GM18498 (cell line): ENCODE results near the gene ZNF618.
"Not testable (repeated sequence)": the region's sequence is repeated elsewhere in the genome, so short reads cannot be mapped to it uniquely, and the experiment has no call there.

Experiments
- ATAC-seq: cut with Tn5 transposase; IDR thresholded peaks from one replicate; pipeline ENCODE4 v1.9.1; 2021; ENCODE audit warnings: mild to moderate bottlenecking, moderate library complexity; ENCODE audit not compliant: unreplicated experiment

ZNF618 gene

DNA sequence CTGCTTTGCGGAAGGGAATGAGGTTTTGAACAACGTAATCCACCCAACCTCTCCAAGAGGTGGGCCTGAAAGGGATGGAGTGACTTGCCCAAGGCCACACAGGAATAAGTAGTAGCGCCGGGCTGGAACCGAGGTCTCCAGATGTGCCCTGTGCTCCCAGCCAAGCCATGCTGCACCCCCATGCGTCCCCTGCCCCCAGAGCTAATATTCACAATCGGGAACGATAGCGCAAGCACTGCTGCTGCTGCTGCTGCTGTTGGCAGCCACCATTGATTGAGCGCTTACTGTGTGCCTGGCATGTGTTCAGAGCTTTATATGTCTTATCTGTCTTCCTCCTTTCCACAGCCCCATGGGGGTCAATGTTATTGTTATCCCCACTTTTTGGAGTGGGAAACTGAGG is 158.1 kb downstream of the ZNF618 start:
- no peak for ATAC-seq

DNA sequence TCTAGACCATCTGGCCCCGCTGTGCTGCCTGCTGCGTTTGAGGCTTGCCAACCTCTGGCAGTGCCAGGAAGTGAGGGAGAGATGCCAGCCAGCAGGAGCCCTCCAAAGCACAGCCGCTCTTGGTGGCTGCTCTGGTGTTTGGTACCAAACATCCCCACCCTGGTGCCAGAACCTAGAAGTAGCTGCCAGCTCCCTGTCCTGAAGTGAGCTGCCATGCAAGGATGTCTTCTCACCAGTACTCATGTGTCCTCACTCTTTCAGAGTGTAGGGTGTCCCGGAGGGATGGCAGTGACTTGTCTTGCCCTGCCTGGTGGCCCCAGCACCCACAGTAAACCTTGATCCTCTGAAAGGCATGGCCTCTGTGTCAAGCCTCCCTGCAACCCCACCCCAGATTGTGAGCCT is 158.6 kb downstream of the ZNF618 start:
- ATAC-seq: no peak

DNA sequence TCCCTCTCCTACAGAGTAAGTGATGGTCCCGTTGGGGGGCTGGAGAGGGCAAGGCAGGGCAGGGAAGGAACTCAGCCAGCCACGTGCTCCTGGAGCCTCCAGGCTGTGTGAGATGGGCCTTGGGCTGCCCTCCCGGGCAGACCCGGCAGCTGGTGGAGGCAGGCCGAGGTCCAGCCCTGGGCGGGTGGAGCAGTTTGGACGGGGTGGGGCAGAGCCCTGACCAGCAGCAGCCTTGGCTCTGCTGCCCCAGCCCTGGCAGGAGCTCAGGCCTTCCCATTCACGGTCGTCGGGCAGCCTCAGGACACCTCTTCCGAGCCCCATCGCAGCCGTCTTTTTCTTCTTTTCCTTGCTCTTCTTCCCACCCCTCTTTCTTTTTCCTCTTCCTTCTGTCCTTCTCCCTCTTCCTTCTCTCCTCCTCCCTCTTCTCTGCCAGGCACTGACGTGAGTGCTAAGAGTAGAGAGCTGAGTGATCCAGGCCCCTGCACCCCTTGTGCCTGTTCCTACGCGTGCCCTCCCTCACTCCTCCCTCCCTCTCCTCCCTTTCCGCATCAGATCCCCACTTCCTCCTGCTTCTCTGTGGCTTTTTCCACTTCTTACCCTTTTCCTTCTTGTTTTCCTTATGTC is 159.2 kb downstream of the ZNF618 start:
- ATAC-seq: no peak

DNA sequence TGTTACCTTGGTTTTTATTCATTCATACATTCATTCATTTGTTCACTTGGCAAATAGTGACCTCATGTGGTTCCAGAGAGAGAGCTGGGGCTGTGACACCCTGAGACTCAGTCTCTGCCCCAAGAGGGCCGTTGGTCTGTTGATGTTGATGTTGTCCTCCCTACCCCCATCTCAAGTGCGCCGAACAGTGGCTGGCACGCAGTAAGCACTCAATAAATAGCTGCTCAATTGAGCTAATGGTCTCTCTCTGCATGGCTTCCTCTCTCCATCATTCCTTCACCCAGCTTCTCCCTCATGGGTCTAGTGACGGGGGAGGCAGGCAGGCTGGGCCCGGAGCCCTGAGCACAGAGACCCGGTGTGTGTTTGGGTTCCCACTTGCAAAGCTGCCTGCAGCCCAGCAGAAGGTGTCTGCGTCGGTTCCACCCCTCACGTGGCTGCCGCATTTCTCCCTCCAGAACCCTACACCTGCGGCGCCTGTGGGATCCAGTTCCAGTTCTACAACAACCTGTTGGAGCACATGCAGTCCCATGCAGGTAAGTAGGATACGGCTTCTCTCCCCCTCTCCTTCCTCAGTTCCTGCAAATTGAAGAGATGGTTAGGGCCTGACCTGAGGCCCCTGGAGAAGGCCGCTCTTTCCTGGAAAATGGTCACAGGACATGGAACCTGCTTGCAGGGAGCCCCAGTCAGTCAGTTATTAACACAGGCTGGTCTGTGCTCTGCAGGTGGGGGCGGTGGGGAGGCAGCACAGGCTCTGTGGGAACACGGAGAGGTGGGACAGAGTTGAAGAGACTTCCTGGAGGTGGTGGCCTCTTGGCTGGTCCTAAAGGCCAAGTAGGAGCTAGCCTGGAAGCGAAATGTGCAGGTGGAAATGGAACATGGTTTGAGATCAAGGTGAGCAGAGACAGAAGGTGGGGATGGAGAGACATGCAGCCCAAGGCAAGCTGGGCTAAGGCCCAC is 160.0 kb downstream of the ZNF618 start:
- ATAC-seq: no peak

DNA sequence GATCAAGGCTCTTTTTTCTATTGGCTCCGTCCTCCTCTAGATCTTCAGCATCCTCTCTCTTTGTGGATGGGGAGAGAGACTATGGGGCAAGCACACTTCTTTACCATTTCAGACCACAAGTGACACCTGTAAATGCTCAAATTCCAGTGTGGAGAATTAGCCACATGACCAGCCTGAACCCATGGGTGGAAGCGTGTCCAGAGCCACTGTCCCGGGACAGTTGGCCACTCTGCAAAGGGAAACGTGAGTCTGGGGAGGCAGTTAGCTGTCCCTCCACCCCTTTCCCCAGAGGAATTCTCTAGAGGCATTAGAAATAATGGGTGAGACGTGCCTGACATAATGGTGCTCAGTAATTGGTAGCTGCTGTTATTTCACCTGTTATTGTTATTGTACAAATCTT is 161.1 kb downstream of the ZNF618 start:
- no peak for ATAC-seq

DNA sequence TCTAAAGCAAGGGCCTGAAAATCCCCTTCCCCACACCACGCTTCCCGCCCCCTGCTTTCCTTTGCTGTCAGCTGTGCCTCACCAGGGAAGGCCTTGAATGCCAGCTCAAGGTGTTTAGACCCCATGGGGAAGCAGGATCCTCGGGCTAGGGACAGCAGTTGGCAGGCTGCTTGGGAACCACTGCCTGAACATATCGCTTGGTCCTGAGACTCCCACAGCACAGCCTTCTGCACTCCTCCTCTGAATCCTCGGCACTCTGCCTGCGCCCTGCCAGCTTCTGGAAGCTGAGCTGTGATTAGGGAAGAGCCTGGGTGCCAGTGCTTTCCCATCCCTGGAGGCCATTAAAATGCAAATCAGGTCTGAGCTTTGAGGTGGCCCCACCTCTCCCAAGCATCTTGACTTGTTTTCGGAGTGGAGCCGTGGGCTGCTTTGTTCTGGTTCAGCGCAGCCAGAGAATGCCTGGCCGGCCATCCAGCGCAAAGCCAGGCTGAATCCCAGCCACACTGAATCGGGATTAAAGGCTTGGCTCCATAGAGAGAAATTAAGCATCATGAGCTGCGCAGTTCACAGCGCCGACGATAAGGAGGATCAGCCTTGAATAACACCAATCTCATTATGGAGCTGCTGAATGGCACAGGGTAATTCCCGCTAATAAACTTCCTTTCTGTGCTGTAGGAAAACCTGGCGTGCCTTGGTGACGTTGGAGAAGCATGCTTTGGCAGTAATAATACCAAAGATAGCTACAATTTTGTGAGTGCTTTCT is 162.0 kb downstream of the ZNF618 start:
- no peak for ATAC-seq

DNA sequence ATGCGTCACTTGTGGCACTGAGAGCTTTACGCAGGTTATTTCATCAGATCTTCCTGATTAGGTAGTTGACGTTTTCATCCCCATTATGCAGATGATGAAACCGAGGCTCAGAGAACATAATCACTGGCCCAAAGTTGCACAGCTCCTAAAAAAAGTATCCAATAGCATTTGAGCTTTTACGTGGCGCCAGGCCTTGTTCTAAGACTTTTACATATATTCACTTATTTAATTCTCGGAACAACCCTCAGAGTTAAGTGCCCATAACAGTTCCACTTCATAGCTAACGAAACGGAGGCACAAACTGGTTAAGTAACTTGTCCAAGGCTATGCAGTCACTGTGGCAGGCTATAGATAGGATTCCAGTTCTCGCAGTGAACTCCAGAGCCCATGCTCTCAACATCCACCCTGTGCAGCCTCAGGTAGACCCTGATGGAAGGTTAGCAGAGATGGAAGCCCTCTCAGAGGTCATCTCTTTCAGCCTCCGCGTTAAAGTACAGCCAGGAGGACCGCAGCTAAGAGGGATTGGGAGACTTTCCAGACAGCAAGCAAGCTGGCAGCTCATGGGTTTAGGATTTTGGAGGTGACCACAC is 162.7 kb downstream of the ZNF618 start:
- no peak for ATAC-seq

DNA sequence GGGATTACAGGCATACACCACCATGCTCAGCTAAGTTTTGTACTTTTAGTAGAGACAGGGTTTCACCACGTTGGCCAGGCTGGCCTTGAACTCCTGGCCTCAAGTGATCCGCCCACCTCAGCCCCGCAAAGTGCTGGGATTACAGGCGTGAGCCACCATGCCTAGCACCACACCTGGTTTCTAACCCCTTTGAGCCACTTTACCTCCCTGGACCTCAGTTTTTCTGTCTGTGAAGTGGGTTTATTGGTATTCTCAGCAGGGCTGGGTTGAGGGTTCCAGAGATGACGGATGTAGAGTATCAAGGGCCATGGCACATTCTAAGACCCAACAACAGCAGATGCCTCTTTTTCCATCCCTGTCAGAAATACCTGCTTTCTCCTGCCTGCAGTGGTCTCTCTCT is 163.4 kb downstream of the ZNF618 start:
- no peak for ATAC-seq

DNA sequence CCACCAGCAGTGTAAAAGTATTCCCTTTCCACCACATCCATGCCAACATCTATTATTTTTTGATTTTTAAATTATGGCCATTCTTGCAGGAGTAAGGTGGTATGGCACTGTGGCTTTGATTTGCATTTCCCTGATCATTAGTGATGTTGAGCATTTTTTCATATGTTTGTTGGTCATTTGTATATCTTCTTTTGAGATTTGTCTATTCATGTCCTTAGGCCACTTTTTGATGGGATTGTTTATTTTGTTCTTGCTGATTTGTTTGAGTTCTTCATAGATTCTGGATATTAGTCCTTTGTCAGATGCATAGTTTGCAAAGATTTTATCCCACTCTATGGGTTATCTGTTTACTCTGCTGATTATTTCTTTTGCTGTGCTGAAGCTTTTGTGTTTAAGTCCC is 167.6 kb downstream of the ZNF618 start:
- ATAC-seq: not testable (repeated sequence)

DNA sequence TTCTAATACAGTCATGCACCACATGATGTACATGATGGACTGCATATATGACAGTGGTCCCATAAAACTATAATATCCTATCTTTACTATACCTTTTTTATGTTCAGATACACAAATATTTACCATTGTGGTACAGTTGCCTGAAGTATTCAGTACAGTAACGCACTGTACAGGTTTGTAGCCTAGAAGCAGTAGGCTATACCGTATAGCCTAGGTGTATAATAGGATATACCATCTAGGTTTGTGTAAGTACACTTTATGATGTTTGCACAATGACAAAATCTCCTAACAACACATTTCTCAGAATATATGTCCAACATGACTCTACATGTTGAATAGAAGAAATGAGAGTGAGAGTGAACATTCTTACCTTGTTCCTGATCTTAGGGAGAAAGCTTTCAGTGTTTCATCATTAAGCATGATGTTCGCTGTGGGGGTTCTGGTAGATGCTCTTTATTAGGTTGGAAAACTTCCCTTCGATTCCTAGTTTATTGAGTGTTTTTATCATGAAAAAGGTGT is 170.2 kb downstream of the ZNF618 start:
- ATAC-seq: no peak

DNA sequence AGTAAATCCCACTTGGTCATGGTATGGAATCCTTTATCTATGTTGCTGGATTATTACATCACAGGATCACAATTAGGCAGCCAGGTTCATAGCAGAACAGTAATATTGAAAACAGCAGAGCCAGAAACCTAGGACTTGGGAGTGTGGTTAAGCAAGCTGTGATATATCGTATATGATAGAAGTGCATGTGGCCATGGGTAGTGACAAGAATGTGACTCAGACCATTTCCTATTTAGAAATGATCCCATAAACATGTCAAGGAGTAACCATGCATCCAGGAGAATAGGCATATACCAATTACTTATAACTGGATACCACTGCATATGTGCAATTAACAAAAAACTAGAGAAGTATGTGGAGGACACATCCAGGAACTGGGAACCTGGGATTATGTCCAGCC is 170.8 kb downstream of the ZNF618 start:
- no peak for ATAC-seq

DNA sequence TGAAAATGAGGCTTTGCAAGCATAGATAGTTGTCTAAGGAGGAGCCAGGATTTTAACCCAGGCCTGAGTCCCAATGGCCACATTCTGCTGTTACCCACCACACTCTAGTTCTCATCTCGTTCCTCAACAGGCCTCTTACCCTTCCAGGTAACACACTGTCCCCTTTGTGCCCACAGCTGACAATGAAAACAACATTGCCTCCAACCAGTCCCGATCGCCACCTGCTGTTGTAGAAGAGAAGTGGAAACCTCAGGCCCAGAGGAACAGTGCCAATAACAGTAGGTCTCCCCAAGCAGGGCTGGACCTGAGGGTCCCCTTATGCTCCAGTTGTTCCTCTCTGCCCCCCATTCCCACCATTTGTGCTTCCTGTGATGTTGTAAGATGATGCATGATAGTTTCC is 171.6 kb downstream of the ZNF618 start:
- no peak for ATAC-seq

DNA sequence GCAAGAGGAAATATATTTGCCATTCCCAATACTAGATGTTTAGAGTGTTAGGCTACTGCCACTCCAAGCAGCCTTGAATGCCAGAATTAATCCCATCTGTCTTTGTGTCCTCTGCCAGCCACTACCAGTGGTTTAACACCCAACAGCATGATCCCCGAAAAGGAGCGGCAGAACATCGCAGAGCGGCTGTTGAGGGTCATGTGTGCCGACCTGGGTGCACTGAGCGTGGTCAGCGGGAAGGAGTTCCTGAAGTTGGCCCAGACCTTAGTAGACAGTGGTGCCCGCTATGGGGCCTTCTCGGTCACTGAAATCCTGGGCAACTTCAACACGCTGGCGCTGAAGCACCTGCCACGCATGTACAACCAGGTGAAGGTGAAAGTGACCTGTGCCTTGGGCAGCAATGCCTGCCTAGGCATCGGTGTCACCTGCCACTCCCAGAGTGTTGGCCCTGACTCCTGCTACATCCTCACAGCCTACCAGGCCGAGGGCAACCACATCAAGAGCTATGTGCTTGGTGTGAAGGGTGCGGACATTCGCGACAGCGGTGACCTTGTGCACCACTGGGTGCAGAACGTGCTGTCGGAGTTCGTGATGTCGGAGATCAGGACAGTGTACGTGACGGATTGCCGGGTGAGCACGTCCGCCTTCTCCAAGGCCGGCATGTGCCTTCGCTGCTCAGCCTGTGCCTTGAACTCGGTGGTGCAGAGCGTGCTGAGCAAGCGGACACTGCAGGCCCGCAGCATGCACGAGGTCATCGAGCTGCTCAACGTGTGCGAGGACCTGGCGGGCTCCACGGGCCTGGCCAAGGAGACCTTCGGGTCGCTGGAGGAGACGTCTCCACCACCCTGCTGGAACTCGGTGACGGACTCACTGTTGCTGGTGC is 172.7 kb downstream of the ZNF618 start:
- ATAC-seq: no peak

DNA sequence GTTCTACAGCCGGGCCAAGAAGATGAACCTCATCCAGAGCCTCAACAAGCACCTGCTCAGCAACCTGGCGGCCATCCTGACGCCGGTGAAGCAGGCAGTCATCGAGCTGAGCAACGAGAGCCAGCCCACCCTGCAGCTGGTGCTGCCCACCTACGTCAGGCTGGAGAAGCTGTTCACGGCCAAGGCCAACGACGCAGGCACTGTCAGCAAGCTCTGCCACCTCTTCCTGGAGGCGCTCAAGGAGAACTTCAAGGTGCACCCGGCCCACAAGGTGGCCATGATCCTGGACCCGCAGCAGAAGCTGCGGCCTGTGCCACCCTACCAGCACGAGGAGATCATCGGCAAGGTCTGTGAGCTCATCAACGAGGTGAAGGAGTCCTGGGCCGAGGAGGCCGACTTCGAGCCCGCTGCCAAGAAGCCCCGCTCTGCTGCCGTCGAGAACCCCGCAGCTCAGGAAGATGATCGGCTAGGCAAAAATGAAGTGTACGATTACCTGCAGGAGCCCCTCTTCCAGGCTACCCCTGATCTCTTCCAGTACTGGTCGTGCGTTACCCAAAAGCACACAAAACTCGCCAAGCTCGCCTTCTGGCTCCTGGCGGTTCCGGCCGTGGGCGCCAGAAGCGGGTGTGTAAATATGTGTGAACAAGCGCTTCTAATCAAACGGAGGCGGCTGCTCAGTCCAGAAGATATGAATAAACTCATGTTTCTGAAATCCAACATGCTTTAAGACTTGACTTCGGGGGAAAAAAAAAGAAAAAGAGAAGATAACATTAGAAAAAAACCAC is 173.5 kb downstream of the ZNF618 start:
- ATAC-seq: no peak

DNA sequence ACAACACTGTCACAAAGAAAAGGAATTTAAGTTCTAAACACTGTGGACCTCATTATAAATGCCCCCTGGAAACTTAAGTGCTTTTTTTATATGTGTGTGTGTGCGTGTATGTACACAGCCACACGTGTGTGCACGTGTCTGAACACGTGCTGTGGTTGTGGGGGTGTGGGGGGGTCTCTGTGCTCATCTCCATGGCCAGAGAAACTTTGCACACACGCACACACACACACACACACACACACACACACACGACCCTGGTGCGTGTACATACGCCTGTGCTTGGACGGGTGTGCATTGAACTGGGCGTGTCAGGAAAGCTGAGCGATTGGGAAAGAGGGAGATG is 174.1 kb downstream of the ZNF618 start:
- no peak for ATAC-seq

DNA sequence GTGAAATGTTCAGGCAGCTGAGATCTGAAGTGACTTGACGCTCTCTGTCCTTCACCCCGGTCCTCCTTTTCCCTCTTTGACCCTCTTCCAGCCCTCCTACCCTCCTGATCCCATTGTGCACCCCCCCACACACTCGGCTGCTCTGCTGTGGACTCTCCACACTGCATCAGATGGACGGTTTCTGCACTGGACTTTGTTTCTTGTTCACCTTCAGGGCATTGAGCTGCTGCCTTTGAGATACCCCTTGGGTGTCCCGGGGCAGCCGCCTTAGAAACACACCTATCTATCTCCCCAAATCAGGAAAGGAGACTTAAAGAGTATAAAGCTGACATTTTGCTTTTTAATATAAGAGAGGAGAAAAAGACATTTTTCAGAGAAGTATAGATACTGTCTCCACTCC is 174.5 kb downstream of the ZNF618 start:
- ATAC-seq: no peak

DNA sequence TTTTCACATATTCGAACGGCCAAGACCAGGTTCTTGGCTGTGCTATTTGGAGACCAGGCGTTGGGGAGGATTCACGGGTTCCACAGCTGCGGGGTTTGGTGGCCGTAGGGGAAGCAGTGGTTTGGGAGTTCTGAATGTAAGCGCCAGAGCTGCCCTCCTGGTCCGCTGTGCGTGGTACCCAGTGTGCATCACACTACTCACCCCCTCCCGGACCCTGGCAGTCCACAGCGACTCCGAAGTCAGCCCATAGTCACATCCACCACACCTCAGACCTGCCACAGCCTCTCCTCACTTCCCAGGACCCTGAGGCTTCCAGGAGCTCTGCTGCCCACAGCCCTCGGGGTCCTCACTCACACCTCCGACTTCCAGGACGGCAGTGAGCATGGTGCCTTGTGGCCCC is 175.2 kb downstream of the ZNF618 start:
- no peak for ATAC-seq

DNA sequence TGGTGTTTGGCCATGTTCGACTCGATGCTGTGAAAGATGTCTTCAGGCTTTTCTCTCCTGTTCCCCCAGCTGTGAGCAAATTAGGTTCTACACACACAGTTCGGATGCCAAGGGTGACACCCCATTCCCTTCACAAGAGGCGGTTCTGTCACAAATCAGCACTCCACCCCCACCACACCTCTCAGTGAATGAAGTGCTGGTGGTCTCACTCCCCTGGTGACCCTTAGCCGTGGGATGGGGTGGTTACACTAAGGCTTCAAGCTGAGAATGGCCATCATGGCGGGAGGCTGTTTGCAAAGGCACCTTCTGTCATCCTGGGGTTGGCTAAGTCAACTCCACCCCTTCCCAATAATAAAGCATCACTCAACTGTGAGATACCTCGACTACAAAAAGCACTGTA is 175.6 kb downstream of the ZNF618 start:
- ATAC-seq: no peak

DNA sequence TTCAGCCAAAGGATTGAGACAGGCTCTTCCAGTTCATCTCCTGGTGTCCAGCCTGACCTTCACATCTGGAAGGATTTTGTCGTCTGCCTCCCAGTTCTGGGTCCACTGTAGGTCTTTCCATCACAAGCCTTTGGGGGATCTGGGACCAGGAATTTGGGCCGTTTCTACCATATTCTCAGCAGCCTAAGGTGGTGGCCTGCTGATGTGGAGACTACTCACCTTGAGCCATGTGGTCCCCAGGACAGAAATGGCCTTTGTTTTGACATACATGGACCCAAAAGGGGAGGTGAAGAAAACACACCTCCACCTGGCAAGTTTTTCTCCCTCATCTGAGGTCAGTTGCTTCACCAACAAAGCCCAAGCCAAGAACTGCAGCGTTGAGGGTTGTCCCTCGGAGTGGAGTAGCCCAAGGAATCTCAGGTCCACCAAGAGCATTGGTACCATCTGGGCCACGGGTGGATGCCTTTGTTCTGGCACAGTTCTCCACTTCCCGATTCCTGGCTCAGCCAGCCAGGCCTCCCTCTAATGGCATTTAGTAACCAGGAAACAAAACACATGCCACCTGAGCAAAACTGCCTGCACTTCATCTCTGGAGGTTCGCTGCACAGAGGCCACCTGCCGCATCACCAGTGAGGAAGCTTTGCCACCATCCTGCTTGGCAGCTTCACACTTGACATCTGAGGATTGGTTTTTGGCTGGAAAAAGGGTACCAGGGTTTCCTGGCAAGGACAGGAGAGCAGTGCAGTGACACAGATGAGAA is 177.3 kb downstream of the ZNF618 start:
- no peak for ATAC-seq
